ENCODE measurements around the gene GATA3. TPM values are rescaled to one million over a fixed set of nuclear protein-coding genes. Genes with fewer than 3 reads are reported as not detected.

The GATA3 gene
- total RNA-seq, 1 donor: not detected

DNA sequence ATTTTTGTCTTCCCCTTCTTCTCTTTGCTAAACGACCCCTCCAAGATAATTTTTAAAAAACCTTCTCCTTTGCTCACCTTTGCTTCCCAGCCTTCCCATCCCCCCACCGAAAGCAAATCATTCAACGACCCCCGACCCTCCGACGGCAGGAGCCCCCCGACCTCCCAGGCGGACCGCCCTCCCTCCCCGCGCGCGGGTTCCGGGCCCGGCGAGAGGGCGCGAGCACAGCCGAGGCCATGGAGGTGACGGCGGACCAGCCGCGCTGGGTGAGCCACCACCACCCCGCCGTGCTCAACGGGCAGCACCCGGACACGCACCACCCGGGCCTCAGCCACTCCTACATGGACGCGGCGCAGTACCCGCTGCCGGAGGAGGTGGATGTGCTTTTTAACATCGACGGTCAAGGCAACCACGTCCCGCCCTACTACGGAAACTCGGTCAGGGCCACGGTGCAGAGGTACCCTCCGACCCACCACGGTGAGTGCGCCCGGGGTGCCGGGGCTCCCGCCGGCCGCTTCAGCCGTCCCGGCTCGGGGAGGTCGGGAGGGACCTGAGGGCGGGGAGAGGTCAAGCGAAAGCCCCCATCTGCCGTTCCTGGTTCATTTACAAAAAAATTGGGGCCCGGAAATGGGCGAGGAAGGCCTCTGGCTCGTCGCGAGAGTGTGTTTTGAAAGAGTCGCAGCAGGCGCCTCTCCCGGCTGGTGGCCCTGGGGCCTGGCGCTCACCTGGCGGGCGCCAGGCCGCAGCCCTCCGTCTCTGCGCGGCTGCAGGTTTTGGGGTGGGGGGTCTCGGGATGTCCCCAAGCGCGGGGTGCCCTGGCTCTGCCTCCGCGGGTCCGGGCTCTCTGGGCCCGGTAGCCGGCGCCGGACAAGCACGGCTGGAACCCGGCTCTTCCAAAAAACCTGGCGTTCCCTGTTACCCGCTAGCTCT, 1.2 kb downstream of the GATA3 start:
- H3K4me3 ChIP-seq (ENCODE audit: low read depth, low read length): no peak overlapping the region
- no peak for DNase-seq (ENCODE audit: low read depth)
- TF ChIP-seq CTCF (IDR thresholded peaks at IDR 0.05; ENCODE audit: insufficient read depth, low read depth, low read length): no peak

DNA sequence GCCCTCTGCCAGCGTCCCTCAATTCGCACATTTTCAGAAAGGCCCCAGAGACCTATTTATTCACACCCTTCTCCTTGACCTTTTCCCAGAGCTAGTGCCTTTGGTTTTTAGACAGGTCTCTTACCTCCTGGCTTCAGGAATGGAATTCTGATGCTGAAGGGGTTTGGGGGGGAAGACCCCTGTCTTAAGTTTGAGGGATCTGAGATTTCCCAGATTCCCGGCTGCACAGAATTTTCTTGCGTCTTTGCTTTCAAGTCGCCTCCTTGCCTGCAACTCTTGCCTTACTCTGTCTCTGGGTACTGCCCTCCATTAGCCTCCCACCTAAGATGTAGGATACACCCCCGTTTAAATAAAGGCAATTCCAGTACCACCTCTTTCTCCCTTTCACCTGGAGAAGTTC, 1.9 kb downstream of the GATA3 start:
- no peak for DNase-seq (ENCODE audit: low read depth)
- no peak for TF ChIP-seq CTCF (IDR thresholded peaks at IDR 0.05; ENCODE audit: insufficient read depth, low read depth, low read length)
- no peak overlapping the region for H3K4me3 ChIP-seq (ENCODE audit: low read depth, low read length)

- no peak for TF ChIP-seq CTCF (IDR thresholded peaks at IDR 0.05; ENCODE audit: insufficient read depth, low read depth, low read length)
- DNase-seq (ENCODE audit: low read depth): no peak
- H3K4me3 ChIP-seq (ENCODE audit: low read depth, low read length): no peak overlapping the region
These were observed 2.4 kb downstream of the GATA3 start for GRCh38 chr10:8056871-8057331.

DNA sequence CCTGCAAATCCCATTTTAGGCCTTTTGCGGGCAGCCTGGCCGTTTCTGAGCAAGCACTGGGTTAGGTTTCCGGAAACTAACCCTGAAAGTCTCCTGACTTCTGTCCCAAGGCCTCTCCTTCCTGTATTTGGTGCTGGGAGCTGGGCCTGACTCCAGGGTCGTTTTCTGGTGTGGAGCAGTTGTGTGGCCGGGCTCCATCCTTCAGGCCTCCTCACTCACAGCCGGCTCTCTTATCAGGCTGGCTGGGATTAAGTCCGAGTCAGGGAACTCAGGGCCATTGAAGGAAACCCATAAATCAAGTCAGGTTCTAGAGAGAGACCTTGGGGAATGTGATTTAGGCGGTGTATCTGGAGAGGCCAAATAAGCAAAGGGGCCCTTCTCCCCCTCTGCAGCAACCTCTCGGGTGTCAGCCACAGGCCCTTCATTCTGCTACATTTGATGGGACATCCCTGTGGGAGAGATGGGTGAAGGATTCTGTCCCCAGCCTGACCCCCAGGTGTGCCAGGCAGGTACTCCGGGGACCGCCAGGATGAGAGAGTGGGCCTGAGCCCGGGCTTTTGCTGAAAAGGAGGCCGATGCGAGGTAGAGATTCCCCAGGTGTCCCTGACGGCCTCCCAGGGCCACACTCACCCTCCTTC, 3.3 kb downstream of the GATA3 start:
- TF ChIP-seq CTCF (IDR thresholded peaks at IDR 0.05; ENCODE audit: insufficient read depth, low read depth, low read length): no peak
- DNase-seq (ENCODE audit: low read depth): no peak
- H3K4me3 ChIP-seq (ENCODE audit: low read depth, low read length): no peak overlapping the region

DNA sequence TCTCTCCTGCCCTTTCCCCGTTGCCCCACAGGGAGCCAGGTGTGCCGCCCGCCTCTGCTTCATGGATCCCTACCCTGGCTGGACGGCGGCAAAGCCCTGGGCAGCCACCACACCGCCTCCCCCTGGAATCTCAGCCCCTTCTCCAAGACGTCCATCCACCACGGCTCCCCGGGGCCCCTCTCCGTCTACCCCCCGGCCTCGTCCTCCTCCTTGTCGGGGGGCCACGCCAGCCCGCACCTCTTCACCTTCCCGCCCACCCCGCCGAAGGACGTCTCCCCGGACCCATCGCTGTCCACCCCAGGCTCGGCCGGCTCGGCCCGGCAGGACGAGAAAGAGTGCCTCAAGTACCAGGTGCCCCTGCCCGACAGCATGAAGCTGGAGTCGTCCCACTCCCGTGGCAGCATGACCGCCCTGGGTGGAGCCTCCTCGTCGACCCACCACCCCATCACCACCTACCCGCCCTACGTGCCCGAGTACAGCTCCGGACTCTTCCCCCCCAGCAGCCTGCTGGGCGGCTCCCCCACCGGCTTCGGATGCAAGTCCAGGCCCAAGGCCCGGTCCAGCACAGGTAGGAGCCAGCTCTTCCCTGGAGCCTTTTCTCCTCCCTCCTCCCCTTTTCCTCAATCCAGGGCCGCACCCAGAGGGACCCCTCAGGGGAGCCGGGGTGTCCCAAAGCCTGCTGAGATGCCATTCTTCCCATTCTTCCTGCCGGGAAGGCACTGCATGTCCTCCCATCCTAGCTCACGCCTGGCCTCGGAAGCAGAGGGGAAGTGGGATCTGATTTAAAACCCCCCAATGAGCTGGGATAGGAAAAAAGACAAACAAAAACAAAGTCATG, 4.0 kb downstream of the GATA3 start:
- no peak overlapping the region for H3K4me3 ChIP-seq (ENCODE audit: low read depth, low read length)
- no peak for DNase-seq (ENCODE audit: low read depth)
- no peak for TF ChIP-seq CTCF (IDR thresholded peaks at IDR 0.05; ENCODE audit: insufficient read depth, low read depth, low read length)

DNA sequence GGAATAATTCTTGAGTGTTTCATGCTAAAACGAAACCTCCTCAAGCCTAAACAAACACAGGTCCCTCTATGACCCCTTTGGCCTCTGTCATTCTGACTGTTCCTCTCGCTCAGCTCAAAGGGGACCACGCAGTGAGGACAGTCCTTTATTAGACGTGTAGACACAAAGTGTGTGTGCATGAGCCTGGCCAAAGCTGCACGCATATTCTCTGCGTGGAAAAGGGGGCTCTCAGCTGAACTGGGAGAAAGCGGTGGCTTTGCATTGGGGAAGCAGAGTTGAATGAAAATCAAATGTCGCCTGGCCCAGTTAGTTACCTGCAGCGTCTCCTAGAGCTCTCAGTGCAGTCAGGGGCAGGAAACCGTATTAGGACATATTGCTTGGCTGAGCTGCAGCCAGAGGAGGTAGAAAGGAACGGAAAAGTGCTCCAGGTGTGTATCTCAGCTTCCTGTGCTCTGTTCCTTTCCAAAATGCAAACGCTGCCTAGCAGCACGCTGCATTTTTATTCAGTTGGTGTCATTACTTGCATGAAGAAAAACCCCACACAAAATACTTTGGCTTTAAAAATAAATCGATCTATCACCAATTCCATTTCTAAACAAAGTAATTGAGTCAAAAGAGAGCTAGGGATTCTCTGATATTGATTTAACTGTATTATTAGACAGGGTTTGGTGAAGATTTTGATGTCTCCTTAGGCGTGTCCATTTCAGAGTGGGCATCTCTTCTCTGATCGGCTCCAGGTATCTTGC, 4.9 kb downstream of the GATA3 start:
- TF ChIP-seq CTCF (IDR thresholded peaks at IDR 0.05; ENCODE audit: insufficient read depth, low read depth, low read length): no peak
- no peak overlapping the region for H3K4me3 ChIP-seq (ENCODE audit: low read depth, low read length)
- DNase-seq (ENCODE audit: low read depth): no peak

Data from fibroblast of villous mesenchyme (primary cell).